GM19397 (cell line): ENCODE measurements around the gene LRRC72.
"Not testable (repeated sequence)": the region's sequence is repeated elsewhere in the genome, so short reads cannot be mapped to it uniquely, and the experiment has no call there.

Source experiments
- ATAC-seq: cut with Tn5 transposase; IDR thresholded peaks from one replicate; pipeline ENCODE4 v1.9.1; 2021; ENCODE audit warnings: mild to moderate bottlenecking, moderate library complexity; ENCODE audit not compliant: unreplicated experiment

LRRC72 gene

DNA sequence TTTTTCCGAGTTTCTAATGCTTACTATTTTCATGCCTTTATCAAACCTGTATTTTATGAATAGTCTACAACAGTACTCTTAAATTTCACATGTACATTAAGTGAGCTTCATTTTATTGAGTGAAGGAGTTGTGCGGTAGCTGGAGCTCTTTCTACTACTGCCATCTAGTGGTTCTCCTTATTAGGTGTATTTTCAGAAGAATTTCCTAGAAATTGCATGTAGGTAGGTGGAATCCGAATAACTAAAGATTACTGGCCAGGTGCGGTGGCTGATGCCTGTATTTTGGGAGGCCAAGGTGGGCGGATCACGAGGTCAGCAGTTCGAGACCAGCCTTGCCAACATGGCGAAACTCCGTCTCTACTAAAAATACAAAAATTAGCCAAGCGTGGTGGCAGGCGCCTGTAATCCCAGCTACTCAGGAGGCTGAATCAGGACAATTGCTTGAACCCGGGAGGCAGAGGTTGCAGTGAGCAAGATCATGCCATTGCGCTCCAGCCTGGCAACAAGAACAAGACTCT is 38.3 kb downstream of the LRRC72 start:
- ATAC-seq = no peak

DNA sequence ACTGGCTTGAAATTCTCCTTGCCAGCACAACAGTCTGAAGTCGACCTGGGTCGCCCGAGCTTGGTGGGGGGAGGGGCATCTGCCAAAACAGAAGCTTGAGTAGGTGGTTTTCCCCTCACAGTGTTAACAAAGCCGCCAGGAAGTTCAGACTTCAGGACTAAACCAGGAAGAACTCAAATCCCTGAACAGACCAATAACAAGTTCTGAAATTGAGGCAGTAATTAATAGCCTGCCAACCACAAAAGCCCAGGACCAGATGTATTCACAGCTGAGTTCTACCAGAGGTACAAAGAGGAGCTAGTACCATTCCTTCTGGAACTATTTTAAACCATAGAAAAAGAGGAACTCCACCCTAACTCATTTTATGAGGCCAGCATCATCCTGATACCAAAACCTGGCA is 45.3 kb downstream of the LRRC72 start:
- ATAC-seq = no peak

DNA sequence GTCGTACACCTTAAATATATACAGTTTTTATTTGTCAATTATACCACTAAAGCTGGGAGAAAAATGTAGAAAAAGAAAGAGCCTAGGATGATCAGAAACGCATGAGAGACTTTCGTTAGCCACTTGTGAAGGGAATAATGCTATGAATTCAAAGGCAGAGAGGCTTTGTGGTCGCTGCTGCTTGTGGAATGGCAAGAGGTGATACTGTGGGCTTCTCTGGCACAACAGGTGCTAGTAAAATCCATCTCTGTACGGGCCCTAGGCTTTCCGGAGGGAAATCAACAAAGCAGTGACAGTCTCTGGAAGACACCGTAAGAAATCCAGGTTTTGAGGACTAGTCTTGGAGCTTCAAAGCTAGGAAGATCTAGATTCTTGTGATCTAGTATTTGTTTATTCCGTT is 52.6 kb downstream of the LRRC72 start:
- no peak for ATAC-seq

DNA sequence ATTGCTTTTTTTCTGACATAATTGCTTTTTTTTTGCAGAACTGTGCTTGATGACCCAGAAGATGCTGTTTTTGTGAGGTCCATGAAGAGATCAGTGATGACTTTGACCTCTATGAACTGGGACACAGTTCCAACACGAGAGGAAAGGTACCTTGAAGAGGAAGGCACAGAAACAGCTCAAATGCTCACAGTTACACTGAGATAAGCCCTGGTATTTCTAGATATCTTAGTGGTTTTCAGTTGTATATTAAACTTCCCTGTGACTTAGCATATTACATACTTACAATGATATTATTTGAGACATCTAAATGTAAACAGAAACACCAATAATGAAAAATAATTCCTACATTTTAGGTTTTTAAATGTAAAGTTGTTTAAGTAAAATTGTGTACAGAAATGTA is 54.7 kb downstream of the LRRC72 start:
- no peak for ATAC-seq

DNA sequence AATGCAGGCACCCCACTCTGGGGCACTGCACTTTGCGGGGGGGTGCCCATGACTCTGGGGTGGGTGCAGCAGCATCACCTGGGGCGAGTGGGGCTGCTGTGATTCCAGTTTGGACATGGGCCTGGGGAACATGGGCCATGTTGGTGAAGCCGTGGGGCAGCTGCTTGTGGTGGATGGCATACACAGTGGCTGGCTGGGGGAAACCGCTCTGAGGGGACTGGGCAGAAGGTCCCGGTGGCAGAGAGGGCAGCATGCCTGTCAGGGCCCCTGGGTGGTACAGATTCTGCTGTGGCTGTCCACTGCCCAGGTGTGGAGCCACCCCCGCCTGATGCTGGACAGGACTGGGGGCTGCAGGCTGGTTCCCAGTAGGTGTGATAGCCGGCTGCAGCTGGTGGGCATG is 57.2 kb downstream of the LRRC72 start:
- no peak for ATAC-seq

DNA sequence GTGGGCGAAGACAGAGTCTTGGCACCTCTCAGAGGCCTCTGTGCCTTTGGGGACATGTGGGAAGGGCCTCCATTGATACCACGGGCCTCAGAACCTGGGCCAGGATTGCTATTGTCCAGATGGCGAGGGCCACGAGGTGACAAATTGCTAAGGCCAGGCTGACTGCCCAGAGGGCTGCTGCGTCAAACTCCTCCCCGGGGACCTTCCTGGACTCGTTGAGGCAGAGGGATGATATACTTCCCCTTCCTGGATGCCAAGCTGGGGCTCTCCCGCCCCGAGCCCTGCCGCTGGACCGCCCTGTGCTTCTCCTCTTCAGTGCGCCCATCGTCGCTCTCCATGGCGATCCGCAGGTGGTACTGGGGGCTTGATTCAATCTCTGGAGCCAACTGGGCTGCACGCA is 58.9 kb downstream of the LRRC72 start:
- no peak for ATAC-seq

DNA sequence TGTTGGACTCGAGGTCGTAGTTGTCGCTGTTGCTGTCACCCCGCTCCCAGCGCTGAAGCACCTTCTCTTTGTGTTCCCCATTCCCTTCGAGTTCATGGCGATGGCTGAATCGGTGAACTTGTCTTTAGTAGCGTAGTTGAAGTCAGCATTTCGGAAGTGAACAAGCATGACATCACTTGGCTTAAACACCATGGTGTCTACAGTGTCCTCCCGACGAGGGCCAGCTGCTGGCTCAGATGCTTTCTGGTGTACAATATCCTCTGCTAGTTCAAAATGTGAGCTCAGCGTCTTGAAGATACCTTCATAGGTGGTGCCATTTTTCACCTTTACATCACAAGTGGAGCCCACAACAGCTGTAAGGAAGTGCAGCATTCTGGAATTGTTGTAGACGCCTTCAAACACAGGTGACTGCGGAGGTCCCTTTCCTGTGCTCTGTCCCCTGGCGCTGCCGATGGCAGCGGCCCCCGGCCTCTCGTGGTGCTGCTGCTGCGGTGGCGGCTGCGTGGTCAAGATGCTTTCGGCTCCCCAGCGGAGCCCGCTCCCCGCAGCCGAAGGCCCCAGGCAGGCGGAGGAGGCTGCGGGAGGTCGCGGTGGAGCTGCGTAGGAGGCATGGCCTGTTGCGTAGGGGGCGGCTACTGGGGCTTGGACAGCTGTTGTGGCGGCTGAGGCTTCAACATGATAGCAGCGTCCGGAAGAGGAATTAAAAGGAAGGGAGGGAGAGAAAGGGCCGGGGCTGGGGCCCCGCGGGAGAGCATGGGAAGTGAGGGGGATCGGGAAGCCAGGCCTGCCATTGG is 59.7 kb downstream of the LRRC72 start:
- ATAC-seq = no peak

DNA sequence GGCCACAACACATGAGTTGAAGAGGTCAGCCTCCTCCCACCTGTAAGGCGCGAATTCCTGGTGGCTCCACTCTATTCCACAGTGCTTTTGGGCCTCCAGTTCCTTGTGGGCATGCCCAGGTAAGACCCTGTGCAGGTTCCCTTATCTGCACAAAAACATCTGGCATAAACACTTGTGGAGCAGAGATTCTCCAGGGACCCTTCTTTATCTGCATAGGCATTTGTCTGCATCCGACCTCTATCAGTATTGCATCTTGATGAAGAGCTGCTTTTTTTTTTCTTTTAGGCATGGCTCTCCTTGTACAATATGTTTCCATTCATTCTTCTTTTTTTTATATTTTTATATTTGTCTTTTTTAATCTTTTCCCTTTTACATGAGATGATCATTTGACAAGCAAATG is 60.5 kb downstream of the LRRC72 start:
- no peak for ATAC-seq

DNA sequence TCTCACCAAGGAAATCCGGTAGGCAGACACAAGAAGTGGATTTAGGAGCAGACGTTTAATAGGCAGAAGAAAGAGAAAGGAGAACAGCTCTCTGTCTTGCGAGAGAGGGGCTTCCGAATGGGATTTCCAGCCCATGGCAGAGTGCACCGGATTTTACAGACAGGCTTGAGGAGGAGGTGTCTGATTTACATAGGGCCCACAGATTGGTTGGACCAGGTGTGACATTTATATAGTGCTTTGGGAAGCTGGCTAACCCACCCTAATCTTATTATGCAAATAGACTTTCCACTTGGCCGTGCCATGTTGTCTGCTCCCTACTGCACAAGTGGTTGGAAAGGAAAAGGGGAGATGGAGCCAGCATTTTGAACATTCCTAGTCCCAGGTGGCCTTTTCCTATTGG is 61.2 kb downstream of the LRRC72 start:
- ATAC-seq = no peak

DNA sequence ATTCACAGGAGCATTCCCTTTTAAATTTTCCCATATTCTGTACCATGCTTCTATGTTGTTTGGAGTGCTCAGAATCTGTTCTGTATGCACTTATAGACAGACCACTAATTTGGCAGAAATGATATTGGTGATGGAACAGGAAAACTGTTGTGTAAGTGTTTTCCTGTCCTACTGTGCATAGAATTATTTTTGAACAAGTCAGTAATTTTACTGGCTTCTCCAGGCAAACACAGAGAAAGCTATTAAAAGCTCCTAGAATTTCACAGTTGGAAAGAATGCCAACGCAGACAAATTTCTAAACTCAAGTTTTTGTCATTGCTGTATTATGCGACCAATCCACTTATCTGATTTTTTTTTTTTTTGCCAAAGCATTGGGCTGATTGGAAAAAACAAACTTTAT is 63.3 kb downstream of the LRRC72 start:
- no peak for ATAC-seq

DNA sequence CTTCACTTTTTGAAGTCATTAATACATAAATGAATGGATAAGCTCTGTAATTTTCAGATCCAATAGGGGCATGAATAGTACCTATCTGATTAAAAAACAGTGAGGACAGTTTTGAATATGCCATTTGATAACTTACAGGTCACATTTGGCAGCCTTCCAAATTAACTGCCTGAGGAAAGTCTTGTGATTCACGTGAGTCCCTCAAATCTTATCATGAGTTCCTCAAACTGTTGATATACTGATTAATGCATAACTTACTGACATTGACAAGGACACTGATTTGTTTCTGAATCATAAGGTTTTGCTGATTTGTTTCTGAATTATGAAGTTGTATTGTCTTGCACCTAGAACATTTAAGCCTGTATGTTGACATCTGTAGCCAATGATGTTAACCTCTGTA is 63.8 kb downstream of the LRRC72 start:
- ATAC-seq = no peak

DNA sequence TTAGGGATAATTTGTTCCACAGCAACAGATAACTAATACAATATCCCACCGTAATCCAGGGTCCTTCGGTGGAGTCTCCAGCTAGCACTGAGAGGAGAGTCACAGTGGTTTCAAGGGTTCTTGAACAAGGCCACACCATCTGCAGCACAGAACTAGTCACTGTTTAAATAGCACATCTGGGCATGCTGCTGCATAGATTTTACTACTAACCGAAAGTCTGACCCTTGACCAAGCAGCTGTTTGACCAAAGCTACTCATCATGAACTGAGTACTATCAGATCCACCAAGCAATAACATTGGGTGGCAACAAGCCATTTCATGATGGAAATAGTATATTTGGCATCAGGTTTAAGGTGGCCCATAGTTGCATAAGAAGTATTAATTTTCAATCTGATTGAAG is 65.8 kb downstream of the LRRC72 start:
- ATAC-seq = no peak

DNA sequence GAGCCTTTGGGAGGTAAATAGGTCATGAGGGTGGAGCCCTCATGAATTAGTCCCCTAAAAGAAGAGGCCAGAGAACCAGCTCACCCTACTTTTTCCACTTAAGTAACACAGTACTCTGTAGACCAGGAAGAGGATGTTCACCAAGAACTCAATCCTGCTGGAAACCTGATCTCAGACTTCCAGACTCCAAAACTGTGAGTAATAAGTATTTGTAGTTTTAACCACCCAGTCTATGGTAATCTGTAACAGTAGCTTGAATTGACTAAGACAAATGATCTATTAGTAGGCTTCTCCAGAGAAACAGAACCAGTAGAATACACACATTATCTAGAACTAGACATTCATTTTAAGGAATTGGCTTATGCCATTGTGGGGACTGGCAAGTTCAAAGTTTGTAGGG is 67.4 kb downstream of the LRRC72 start:
- ATAC-seq = no peak

DNA sequence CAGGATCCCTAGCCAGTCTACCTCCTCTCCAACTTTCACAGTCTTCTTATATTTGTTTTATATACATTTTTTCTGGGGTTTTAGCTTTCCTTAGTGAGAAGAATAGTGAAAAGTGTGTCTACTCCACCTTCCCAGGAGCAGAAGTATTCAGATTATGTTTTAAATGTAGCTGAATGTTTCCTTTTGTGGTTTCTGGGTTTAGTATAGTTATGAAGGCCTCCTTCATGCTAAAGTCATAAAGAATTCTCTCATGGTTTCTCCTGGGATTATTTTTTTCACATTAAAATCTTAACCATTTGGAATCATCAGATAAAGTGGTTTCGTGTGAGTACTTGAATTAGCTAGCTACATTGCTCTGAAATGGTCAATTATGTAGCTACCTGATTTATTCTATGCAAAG is 68.1 kb downstream of the LRRC72 start:
- ATAC-seq = no peak

DNA sequence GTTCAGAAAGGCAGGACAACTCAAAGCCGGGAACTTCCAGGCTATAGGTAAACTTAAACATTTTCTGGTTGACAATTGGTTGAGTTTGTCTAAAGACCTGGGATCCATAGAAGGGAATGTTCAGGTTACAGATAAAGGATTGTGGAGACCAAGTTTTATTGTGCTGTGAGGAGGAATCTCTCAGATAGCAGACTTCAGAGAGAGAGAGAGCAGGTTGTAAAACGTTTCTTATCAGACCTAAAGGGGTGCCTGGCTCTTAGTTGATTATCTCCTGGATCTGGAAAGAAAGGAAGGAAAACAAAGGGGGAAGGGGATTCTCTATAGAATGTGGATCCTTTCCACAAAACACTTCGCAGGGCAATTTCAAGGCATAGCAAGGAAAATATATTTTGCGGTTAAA is 69.0 kb downstream of the LRRC72 start:
- not testable (repeated sequence) for ATAC-seq

DNA sequence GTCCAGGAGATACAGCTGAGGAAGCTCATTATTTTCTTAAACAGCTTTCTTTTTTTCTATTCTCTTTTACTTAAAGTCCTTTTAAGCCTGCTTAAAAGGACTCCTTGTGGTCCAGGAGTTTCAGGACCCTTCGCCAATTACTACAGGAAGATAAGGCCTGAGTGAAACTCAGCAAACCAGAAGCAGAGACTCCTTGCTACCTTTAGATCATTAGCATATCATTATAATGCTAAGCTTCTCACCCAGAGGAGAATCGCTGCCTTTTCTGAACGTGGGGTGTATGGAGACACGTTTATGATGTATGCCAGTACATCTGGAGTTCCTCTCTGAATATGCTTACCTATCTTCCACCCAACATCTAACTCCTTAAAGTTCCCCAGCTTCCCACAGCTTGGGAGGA is 71.4 kb downstream of the LRRC72 start:
- ATAC-seq = no peak

DNA sequence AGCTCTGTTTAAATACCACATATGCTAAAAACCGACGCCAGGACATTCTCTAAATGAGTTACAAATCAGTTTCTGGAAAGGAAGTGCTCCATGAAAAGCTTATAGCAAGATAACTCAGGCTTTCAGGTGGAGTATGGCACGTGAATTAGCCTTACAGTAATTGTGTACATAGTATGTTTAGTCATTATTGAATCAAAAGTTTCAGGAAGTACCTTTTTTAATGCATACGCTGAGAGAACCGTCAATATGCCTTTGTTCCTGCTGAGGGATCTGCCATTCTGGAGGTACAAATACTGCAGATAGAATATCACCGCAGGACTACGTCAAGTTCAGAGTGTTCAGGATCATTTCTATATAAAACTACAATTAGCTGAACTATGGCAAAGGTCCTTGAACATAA is 73.2 kb downstream of the LRRC72 start:
- ATAC-seq = no peak

DNA sequence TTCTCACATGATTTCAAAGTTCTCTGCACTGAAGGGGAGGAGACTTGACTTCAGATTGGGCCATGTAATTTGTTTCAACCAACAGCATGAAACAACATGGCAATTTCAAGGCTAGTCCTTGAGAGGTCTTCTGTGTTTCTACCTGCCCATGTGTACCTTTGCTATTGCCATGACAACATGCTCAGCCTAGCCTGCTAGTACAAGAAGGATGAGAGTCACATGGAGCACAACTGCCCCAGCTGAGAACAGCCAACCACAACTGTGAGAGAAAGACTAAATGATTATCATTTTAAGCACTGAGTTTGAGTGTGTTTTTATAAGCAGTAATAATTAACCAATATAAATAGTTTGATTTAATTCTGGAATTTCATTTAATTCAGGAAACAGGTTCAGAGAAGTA is 77.0 kb downstream of the LRRC72 start:
- no peak for ATAC-seq

DNA sequence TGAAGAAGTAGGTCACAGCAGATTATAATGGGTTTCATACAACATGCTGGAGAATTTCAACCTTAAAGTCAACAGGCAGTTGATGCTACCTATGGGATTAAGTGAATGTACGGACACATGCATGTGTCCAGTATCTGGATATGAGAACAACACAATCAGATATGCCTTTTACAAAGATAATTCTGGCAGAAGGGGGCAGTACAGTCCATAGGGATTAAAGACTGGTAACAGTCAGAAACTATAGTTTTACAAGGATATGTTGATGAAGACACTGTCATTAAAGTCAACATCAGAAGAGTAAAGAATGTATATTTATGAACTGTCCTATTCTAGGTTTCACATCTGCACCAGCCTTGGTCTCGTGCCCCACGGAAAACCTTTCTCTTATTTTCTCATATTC is 77.4 kb downstream of the LRRC72 start:
- ATAC-seq = no peak

DNA sequence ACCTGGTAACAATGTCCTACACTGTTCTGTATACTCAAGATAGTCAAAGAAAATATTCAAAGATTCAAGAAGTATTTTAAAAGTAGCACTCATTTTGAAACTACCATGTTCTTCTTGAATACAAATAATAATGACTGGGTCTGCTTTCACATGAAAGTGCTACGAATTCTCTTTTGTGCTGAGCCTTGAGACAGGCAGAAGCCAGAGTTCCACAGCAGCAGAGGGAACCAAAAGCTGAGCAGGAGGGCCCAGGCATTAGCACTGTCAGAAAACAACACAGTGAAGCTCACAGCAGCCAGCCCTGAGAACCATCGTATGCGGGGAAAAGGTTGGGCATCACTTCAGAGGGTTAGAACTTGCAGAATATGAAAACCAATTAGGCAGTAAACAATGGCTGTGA is 80.1 kb downstream of the LRRC72 start:
- no peak for ATAC-seq

DNA sequence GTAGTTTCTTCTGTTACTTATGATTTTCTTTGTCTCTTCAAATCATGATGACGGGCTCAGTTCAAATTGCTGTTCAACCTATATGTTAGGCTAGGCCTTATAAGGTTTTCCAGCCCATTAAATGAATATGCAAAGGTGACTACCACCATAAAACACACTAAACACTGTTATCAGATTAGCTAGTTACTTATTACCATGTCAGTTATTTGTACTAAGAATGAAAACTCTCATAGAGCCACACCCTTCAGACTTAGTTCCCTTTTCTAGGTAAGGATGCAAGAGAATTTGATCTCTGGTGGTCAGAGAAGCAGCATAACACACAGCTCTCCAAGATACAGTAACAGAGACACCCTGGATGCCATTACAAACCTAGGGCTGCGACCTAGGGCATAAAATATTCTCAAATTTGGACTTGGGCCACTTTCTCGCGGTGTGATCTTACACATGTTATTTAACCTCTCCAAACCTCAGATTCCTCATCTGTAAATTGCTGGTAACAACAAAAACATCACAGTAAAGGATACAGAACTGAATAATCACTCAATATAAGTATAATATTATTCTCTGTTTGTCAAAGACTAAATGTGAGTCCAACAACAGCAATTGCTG is 83.3 kb downstream of the LRRC72 start:
- ATAC-seq = peak; percentile 78

DNA sequence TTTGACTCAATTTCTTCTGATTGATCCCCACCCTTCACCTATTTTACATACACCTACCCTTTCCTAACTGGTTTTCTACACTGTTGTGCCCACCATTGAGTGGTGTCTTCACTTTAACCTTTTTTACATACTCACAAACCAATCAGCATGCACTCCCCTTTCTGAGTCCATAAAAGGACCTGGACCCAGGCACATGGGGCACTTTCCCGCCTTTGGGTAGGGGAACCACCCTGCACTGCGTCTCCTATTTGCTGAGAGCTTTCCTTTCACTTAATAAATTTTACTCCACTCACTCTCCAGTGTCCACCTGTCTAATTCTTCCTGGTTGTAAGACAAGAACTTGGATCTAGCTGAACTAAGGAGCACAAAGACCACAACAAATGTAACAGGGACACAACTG is 85.1 kb downstream of the LRRC72 start:
- no peak for ATAC-seq

DNA sequence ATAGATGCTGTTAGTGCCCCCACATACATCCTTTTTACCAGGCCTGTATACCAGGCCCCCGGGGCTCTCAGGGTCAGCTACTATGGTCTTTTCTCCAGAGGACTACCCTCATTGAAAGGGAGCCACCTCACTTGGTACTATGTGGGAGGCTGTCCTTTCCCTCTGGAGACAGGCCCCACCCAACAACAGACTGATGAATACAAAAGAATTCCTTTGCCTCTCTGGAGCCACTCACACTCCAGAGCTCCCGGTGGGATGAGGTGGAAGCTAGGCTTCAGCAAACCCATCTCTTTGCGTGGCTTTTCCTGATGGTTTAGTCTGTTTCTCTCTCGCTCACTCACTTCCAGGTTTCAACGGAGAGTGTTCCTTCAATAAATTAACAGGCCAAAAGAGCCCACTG is 88.6 kb downstream of the LRRC72 start:
- ATAC-seq = no peak
